Erythroblast (primary cell): Measurements from ENCODE around the gene SEPTIN5.

Experiments
- GATA1 ChIP-seq: IDR thresholded peaks from 2 replicates; pipeline ENCODE4 v1.6.1; 2011; ENCODE audit warnings: low read depth, mild to moderate bottlenecking, control low read depth, low read length, moderate library complexity
- POLR2A ChIP-seq: IDR thresholded peaks from 2 replicates; pipeline ENCODE4 v1.6.1; 2011; ENCODE audit warnings: mild to moderate bottlenecking, low read length

- TF ChIP-seq POLR2A (no peak), GATA1 (no peak)
Observed at GRCh38 chr22:19689408-19689807, 24.9 kb upstream of the SEPTIN5 start.
